NT2/D1 (cell line): ENCODE data around the gene KIF26A.

ENCODE experiments used
- DNase-seq: peaks from one replicate; pipeline ENCODE4 v3.0.0-alpha.2; 2011; ENCODE audit warnings: low read depth, low spot score
- H3K27me3 ChIP-seq: 2 replicates; pipeline ENCODE4 v1.6.0; 2011; ENCODE audit warnings: mild to moderate bottlenecking; ENCODE audit not compliant: insufficient read length, insufficient read depth
- H3K36me3 ChIP-seq: 2 replicates; pipeline ENCODE4 v1.6.1; 2011; ENCODE audit warnings: mild to moderate bottlenecking, low read length, mixed read lengths; ENCODE audit not compliant: insufficient read depth, insufficient read length
- H3K4me1 ChIP-seq: 2 replicates; pipeline ENCODE4 v1.5.1; 2011; ENCODE audit not compliant: insufficient read depth, insufficient read length
- H3K4me3 ChIP-seq: 2 replicates; pipeline ENCODE4 v1.5.1; 2011; ENCODE audit warnings: low read depth; ENCODE audit not compliant: insufficient read length
- H3K9ac ChIP-seq: 2 replicates; pipeline ENCODE4 v1.6.0; 2011; ENCODE audit warnings: low read depth; ENCODE audit not compliant: insufficient read length
- H3K9me3 ChIP-seq: 2 replicates; pipeline ENCODE4 v1.5.1; 2011; ENCODE audit warnings: mild to moderate bottlenecking, low read length; ENCODE audit not compliant: insufficient read depth
- SUZ12 ChIP-seq: IDR thresholded peaks from 2 replicates; pipeline ENCODE4 v1.6.1; 2011; ENCODE audit not compliant: insufficient read length, insufficient read depth; ENCODE audit errors: extremely low read depth
- YY1 ChIP-seq: IDR thresholded peaks from 2 replicates; pipeline ENCODE4 v1.6.1; 2011; ENCODE audit not compliant: insufficient read length, insufficient read depth
- ZNF274 ChIP-seq: IDR thresholded peaks from 2 replicates; pipeline ENCODE4 v1.6.1; 2011; ENCODE audit warnings: mild to moderate bottlenecking, low read depth, low read length

Gene KIF26A

DNA sequence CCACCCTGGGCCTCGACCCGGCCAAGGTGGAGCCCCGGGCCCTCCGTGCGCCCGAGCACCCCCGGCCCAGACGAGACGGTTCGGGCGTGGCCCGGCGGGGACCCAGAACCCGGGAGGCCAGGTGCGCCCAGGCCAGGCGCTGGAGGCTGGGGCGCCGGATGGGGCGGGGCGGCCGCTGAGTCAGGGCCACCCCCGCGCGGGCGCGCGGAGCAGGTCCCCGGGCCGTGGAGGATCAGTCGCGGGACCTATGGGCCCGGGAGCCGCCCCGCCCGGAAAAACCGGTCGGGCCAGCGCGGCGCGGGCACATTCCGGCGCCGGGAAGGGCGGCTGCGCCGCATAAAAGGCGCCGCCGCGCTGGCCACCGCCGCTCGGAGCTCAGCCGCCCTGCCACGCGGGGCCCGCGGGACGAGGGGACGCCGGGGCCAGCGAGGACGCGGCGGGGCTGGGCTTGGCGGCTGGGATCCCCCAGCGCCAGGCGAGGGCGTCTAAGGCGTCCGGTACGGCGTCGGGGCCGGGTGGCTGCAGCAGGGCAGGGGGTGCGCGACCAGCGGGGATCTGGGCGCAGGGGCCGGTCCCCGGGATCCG, 21.5 kb upstream of the KIF26A start:
- Histone ChIP-seq H3K4me1 (peaks cover 7% of the 10 kb centered on the region), H3K9ac (peak overlapping the region; percentile 51), H3K36me3 (no peaks in the 10 kb centered on the region), H3K4me3 (peak overlapping the region; percentile 42), H3K9me3 (no peaks in the 10 kb centered on the region), H3K27me3 (peaks cover 52% of the 10 kb centered on the region)
- no peak for DNase-seq
- TF ChIP-seq ZNF274 = no peak
- peak; percentile 84 for TF ChIP-seq SUZ12
- no peak for TF ChIP-seq YY1

GRCh38 chr14:104117341-104118005, 20.9 kb upstream of the KIF26A start:
- peak overlapping the region; percentile 51 for H3K9ac ChIP-seq
- H3K4me3 ChIP-seq = peak overlapping the region; percentile 42
- H3K27me3 ChIP-seq = peaks cover 52% of the 10 kb centered on the region
- no peak for TF ChIP-seq ZNF274
- TF ChIP-seq YY1 = no peak
- TF ChIP-seq SUZ12 = peak; percentile 58
- no peaks in the 10 kb centered on the region for H3K9me3 ChIP-seq
- no peaks in the 10 kb centered on the region for H3K36me3 ChIP-seq
- no peak for DNase-seq
- H3K4me1 ChIP-seq = peaks cover 5% of the 10 kb centered on the region

GRCh38 chr14:104118006-104118844, 20.2 kb upstream of the KIF26A start:
- Histone ChIP-seq H3K27me3 (peaks cover 52% of the 10 kb centered on the region), H3K4me3 (peak overlapping the region; percentile 42), H3K36me3 (no peaks in the 10 kb centered on the region), H3K9ac (no peak overlapping the region), H3K4me1 (peaks cover 4% of the 10 kb centered on the region), H3K9me3 (no peaks in the 10 kb centered on the region)
- no peak for TF ChIP-seq YY1
- TF ChIP-seq ZNF274 = no peak
- no peak for TF ChIP-seq SUZ12
- no peak for DNase-seq

- Histone ChIP-seq H3K4me3 (no peak overlapping the region), H3K27me3 (peaks cover 52% of the 10 kb centered on the region), H3K36me3 (no peaks in the 10 kb centered on the region), H3K9me3 (peaks cover 2% of the 10 kb centered on the region; the same call in 1 of the 2 replicates), H3K9ac (no peak overlapping the region), H3K4me1 (peaks cover 4% of the 10 kb centered on the region)
- TF ChIP-seq SUZ12 = no peak
- DNase-seq = no peak
Observed at GRCh38 chr14:104119119-104119487, 19.3 kb upstream of the KIF26A start.

DNA sequence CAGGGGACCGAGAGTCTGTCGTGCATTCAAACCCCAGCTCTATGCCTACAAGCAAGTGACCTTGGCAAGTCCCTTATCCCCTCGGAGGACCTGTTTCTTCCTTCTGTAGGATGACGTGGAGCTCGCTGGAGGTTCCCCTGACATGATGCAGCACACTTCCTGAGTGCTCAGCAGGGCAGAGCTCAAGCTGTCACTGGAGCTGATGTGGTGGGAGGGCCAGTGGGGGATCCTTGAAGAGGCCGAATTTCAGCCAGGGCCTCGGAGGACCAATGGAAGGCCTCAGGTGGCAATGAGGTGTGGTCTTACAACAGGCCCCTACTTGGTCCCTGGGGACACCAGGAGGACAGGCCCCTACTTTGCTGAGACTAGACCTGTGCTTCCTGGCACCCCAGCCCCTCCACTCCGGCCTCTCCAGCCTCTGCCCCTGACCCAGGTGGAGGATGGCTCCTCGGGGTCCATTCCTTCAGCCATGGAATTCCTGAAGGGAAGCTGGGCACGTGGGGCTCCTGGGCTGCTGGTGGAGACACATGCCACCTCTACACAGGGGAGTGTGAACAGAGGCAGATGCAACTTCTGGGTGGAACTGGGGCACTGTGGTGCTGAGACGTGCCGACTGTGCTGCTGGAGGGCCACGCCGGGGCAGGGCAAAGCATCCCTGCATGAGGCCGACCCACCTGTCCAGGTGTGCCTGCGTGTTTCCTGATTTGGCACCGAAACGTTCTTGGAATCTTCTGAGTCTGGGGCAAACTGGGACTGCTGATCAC, 18.7 kb upstream of the KIF26A start:
- Histone ChIP-seq H3K9ac (no peak overlapping the region), H3K4me1 (peaks cover 4% of the 10 kb centered on the region), H3K9me3 (peaks cover 7% of the 10 kb centered on the region; the same call in 1 of the 2 replicates), H3K4me3 (no peak overlapping the region), H3K36me3 (no peaks in the 10 kb centered on the region), H3K27me3 (peaks cover 51% of the 10 kb centered on the region)
- no peak for DNase-seq
- TF ChIP-seq ZNF274 (no peak), YY1 (no peak), SUZ12 (no peak)

DNA sequence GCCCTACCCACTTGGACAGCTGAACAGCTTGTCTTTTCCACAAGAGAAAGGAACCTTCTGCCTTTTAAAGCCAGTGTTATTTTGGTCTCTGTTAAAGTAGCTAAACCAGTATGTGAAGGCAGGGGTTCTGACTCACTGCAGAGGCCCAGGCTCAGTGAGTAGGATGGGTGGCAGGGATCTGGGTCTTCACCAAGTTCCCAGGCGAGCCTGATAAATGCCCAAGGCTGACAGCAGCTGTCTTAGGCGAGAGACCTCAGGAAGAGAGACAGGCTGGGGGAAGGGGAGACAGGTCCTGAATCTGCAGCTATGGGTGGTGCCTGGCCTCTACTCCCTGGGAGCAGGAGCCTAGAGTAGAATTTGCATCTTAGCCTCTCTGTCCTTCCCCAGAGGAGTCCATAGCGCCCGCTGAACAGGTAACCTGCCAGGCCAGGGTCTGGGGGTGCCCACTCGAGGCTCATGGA, 18.1 kb upstream of the KIF26A start:
- peaks cover 11% of the 10 kb centered on the region; the same call in 1 of the 2 replicates for H3K9me3 ChIP-seq
- H3K9ac ChIP-seq = no peak overlapping the region
- no peaks in the 10 kb centered on the region for H3K36me3 ChIP-seq
- peaks cover 45% of the 10 kb centered on the region for H3K27me3 ChIP-seq
- no peak for TF ChIP-seq ZNF274
- TF ChIP-seq SUZ12 = no peak
- no peak for TF ChIP-seq YY1
- H3K4me3 ChIP-seq = no peak overlapping the region
- DNase-seq = no peak
- H3K4me1 ChIP-seq = peaks cover 4% of the 10 kb centered on the region

DNA sequence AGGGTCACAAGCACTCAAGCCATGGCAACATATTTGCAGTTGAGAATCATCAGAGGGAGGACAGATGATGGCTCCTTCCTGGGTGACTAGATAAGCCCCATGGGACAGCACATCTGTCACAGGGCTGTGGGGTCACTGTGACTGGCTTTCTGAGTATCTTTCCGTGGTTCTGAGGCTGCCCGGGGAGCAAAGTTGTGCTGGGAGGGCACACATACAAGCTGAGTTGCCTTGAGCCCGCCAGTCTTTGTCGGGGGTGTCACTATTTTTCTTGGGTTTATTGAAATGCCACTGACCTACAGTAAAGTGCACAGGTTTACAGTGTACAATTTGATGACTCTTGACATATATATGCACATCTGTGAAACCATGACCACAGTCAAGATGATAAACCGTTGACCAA, 17.2 kb upstream of the KIF26A start:
- Histone ChIP-seq H3K9ac (no peak overlapping the region), H3K36me3 (no peaks in the 10 kb centered on the region), H3K4me1 (peaks cover 3% of the 10 kb centered on the region), H3K4me3 (no peak overlapping the region), H3K27me3 (peaks cover 36% of the 10 kb centered on the region), H3K9me3 (peaks cover 11% of the 10 kb centered on the region; the same call in 1 of the 2 replicates)
- TF ChIP-seq ZNF274 = no peak
- TF ChIP-seq YY1 = no peak
- TF ChIP-seq SUZ12 = no peak
- no peak for DNase-seq
